PFSK-1 (cell line): ENCODE data around the gene WDR7.

Experiments
- FOXP2 ChIP-seq: optimal IDR thresholded peaks from 2 replicates; pipeline ENCODE3; 2011; ENCODE audit warnings: borderline replicate concordance, control low read depth, inconsistent platforms; ENCODE audit not compliant: insufficient read depth; ENCODE audit errors: extremely low read length, extremely low read depth
- POLR2AphosphoS5 ChIP-seq: IDR thresholded peaks from 2 replicates; pipeline ENCODE4 v1.6.1; 2012; ENCODE audit warnings: low read depth, mild to moderate bottlenecking, control low read depth, low read length, moderate library complexity
- SIN3A ChIP-seq: IDR thresholded peaks from 2 replicates; pipeline ENCODE4 v1.6.1; 2012; ENCODE audit warnings: mild to moderate bottlenecking, low read length, moderate library complexity, borderline replicate concordance; ENCODE audit not compliant: insufficient read depth
- TAF1 ChIP-seq: IDR thresholded peaks from 2 replicates; pipeline ENCODE4 v1.6.1; 2012; ENCODE audit warnings: low read length, control low read depth, borderline replicate concordance; ENCODE audit not compliant: insufficient read depth
- TF ChIP-seq, protein P1 (sequence below), 2 experiments: IDR thresholded peaks; 2 replicates each; pipeline versions ENCODE4 v1.6.1 to v1.8.0; 2011 to 2012; ENCODE audit warnings: low read depth in 2 of 2, low read length in 2 of 2, control low read depth in 1 of 2, inconsistent platforms in 1 of 2, mild to moderate bottlenecking in 1 of 2, moderate library complexity in 1 of 2; ENCODE audit not compliant: insufficient read depth in 1 of 2

The WDR7 gene

DNA sequence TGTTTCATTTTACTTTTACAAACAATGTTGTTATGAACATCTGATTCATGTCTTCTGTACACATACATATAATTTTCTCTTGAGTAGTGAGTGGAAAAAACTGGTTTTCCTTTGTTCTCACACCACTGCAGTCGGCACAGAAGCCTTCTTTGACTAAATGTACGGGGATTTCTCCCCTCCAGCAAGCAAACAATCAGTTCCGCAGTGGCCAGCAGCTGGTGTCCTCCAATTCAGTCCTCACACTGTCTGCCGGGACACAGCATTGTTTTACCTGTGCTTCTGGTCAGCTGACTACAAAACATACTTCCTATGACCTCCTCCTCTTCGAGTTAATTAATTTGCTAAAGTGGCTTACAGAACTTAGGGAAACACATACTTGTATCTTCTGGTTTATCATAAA is 202.8 kb downstream of the WDR7 start:
- TF ChIP-seq TAF1 (no peak), POLR2AphosphoS5 (no peak), FOXP2 (no peak), SIN3A (no peak)
- TF ChIP-seq, protein P1, sequence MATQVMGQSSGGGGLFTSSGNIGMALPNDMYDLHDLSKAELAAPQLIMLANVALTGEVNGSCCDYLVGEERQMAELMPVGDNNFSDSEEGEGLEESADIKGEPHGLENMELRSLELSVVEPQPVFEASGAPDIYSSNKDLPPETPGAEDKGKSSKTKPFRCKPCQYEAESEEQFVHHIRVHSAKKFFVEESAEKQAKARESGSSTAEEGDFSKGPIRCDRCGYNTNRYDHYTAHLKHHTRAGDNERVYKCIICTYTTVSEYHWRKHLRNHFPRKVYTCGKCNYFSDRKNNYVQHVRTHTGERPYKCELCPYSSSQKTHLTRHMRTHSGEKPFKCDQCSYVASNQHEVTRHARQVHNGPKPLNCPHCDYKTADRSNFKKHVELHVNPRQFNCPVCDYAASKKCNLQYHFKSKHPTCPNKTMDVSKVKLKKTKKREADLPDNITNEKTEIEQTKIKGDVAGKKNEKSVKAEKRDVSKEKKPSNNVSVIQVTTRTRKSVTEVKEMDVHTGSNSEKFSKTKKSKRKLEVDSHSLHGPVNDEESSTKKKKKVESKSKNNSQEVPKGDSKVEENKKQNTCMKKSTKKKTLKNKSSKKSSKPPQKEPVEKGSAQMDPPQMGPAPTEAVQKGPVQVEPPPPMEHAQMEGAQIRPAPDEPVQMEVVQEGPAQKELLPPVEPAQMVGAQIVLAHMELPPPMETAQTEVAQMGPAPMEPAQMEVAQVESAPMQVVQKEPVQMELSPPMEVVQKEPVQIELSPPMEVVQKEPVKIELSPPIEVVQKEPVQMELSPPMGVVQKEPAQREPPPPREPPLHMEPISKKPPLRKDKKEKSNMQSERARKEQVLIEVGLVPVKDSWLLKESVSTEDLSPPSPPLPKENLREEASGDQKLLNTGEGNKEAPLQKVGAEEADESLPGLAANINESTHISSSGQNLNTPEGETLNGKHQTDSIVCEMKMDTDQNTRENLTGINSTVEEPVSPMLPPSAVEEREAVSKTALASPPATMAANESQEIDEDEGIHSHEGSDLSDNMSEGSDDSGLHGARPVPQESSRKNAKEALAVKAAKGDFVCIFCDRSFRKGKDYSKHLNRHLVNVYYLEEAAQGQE (IDR thresholded peaks at IDR 0.05; ENCODE audit: insufficient read depth in 1 of 2, low read depth in 2 of 2, low read length in 2 of 2), result no peak

DNA sequence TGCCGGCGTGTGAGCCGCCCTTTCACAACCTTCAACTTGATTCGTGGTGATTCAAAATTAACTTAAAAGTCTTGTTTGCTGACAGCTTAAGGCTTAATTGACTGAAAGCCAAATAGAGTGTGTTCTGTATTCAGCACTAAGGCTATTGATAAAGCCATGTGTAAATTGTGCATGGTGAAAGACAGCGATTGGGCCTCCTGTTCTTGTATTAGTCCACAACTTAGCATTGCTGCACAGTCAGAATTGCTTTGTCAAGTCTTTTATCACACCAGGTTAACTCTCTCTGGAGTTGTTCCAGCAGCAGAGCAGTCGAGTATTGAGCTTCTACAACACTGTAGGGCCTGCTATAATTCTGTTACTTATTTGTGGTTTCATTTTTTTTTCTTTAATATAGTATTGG is 210.1 kb downstream of the WDR7 start:
- TF ChIP-seq SIN3A, result no peak
- no peak for TF ChIP-seq FOXP2
- TF ChIP-seq, protein P1 (IDR thresholded peaks at IDR 0.05; ENCODE audit: insufficient read depth in 1 of 2, low read depth in 2 of 2, low read length in 2 of 2), result no peak
- TF ChIP-seq POLR2AphosphoS5, result no peak
- no peak for TF ChIP-seq TAF1

DNA sequence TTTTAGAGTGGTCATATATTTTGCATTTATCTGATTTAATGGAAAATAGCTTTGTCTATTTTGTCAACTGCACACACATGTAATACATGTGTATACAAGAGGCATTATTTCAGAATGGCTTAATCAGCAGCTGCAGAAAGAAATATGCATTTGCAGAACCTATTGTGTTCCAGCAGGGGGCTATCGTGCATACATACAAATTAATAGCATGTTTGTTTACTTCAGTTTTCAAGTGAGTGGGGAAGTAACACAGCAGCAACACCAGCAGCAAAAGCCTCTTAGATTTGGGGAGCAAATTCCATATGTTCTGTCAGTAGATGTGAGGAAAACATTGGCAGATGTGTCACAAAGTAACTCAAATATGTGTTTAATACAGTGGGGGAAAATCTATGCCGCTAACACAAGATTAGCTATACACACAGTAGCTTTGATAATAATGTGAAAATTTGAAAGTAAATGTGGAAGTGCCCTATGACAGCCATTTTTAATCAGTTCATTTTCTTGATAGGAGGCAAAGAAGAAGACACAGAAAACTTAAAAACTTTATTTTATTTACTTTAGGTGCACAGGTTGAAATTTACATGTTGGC is 218.1 kb downstream of the WDR7 start:
- TF ChIP-seq, protein P1 (IDR thresholded peaks at IDR 0.05; ENCODE audit: insufficient read depth in 1 of 2, low read depth in 2 of 2, low read length in 2 of 2), result no peak
- no peak for TF ChIP-seq SIN3A
- no peak for TF ChIP-seq FOXP2
- no peak for TF ChIP-seq TAF1
- no peak for TF ChIP-seq POLR2AphosphoS5

DNA sequence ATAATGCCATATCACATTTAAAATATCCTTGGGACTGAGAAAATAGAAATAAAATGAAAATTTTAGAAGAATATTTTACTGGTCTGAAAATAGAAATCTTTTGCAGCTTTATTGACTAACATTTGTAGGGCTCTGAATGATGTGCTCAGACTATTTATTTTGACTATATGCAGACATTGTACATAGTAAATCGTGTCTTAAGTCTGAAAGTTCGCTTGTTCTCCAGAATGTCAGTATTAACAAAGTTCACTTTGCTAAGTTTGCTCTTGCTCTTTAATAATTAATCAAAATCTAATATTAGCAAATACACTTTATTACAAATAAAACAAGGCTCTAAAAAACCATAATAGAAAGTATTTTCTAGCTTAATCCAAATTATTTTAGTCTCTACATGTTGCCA is 219.8 kb downstream of the WDR7 start:
- no peak for TF ChIP-seq SIN3A

- TF ChIP-seq POLR2AphosphoS5 (no peak), SIN3A (no peak), TAF1 (no peak), FOXP2 (no peak)
- TF ChIP-seq, protein P1 (IDR thresholded peaks at IDR 0.05; ENCODE audit: insufficient read depth in 1 of 2, low read depth in 2 of 2, low read length in 2 of 2), result no peak
Measured at GRCh38 chr18:56872140-56872539, 221.0 kb downstream of the WDR7 start.
